Neural progenitor cell (in vitro differentiated cells): ENCODE measurements around the gene RAPH1. TPM values are rescaled to one million over a fixed set of nuclear protein-coding genes. Genes with fewer than 3 reads are reported as not detected.

Source experiments
- DNase-seq: peaks from one replicate; pipeline ENCODE4 v3.0.0-alpha.2; 2016; ENCODE audit warnings: low spot score
- H2AFZ ChIP-seq: fragments of 200-600 bp; sonication (generic); replicated peaks from 2 replicates; pipeline ENCODE4 v1.6.1; 2016; ENCODE audit warnings: antibody characterized with exemption
- H3F3A ChIP-seq: fragments of 200-600 bp; sonication (generic); 2 replicates; pipeline ENCODE4 v1.6.1; 2016; ENCODE audit warnings: antibody characterized with exemption, low read depth
- H3K27ac ChIP-seq: fragments of 200-600 bp; sonication (generic); 2 replicates; pipeline ENCODE4 v1.5.1; 2016; ENCODE audit warnings: mild to moderate bottlenecking
- H3K27me3 ChIP-seq: fragments of 200-600 bp; sonication (generic); 2 replicates; pipeline ENCODE4 v1.6.1; 2016; ENCODE audit warnings: mild to moderate bottlenecking, moderate library complexity
- H3K36me3 ChIP-seq: fragments of 200-600 bp; sonication (generic); 2 replicates; pipeline ENCODE4 v1.5.1; 2016
- H3K4me1 ChIP-seq: fragments of 200-600 bp; sonication (generic); 2 replicates; pipeline ENCODE4 v1.6.1; 2016; ENCODE audit warnings: mixed run types
- H3K4me2 ChIP-seq: fragments of 200-600 bp; sonication (generic); 2 replicates; pipeline ENCODE4 v1.6.1; 2016
- H3K4me3 ChIP-seq: fragments of 200-600 bp; sonication (generic); 2 replicates; pipeline ENCODE4 v1.5.1; 2016
- H3K79me2 ChIP-seq: fragments of 200-600 bp; sonication (generic); 2 replicates; pipeline ENCODE4 v1.6.1; 2016; ENCODE audit warnings: low read depth
- H3K9ac ChIP-seq: fragments of 200-600 bp; sonication (generic); 2 replicates; pipeline ENCODE4 v1.6.1; 2016
- H3K9me3 ChIP-seq: fragments of 200-600 bp; sonication (generic); 2 replicates; pipeline ENCODE4 v1.5.1; 2016; ENCODE audit warnings: low read depth
- H4K20me1 ChIP-seq: fragments of 200-600 bp; sonication (generic); 2 replicates; pipeline ENCODE4 v1.6.1; 2016; ENCODE audit warnings: low read depth
- H3K27ac Mint-ChIP-seq: 3 replicates; pipeline ENCODE4 v1.8.0; 2021; ENCODE audit warnings: mixed read lengths
- H3K27me3 Mint-ChIP-seq: 2 replicates; pipeline ENCODE4 v1.8.0; 2022; ENCODE audit warnings: low read depth, mild to moderate bottlenecking, inconsistent platforms, moderate library complexity, mixed read lengths; ENCODE audit not compliant: insufficient read depth
- H3K36me3 Mint-ChIP-seq: 3 replicates; pipeline ENCODE4 v1.8.0; 2021; ENCODE audit warnings: mixed read lengths
- H3K4me1 Mint-ChIP-seq: 3 replicates; pipeline ENCODE4 v1.8.0; 2021; ENCODE audit warnings: mixed read lengths
- H3K4me3 Mint-ChIP-seq: 3 replicates; pipeline ENCODE4 v1.8.0; 2021; ENCODE audit warnings: mild to moderate bottlenecking, moderate library complexity, mixed read lengths
- H3K9me3 Mint-ChIP-seq: 3 replicates; pipeline ENCODE4 v1.8.0; 2020; ENCODE audit warnings: mixed read lengths
- CTCF ChIP-seq: fragments of 200-600 bp; sonication (generic); IDR thresholded peaks from 2 replicates; pipeline ENCODE4 v1.5.1; 2017; ENCODE audit warnings: antibody characterized with exemption, mild to moderate bottlenecking
- EZH2 ChIP-seq: fragments of 200-600 bp; sonication (generic); IDR thresholded peaks from 2 replicates; pipeline ENCODE4 v1.6.1; 2017; ENCODE audit warnings: antibody characterized with exemption, mild to moderate bottlenecking, moderate library complexity
- EZH2phosphoT487 ChIP-seq: fragments of 200-600 bp; sonication (generic); IDR thresholded peaks from 2 replicates; pipeline ENCODE4 v1.6.1; 2017; ENCODE audit warnings: antibody characterized with exemption
- total RNA-seq: library from RNA; depleted of rRNA; stranded (reverse); fragments of >200 nt; gene quantifications from 2 replicates; pipeline ENCODE4 v1.2.3, GENCODE V29; 2015; ENCODE audit warnings: low replicate concordance

The RAPH1 gene
- total RNA-seq, 1 donor from 2014 or later = 11.2 TPM

DNA sequence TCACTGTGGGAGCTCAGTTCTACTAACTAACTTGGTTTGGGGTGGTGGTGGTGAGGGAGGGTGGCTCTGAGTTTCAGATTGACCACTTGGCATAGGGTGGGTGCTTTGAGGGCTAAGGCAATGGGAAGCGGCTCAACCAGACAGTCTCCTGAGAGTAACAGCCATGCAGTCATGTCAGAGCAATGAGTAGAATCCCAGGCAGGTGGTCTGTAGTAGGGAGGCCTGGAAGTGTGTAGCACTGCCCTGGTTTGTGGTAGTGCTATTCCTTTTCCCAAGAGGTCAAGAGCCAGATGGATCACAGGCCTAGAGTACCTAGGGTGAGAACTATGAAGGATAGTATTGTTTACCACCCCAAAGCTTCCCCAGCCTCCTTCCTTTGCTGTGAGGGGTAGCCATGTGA lies 18.7 kb upstream of the RAPH1 start:
- Mint-ChIP-seq H3K4me3 (no peak overlapping the region), H3K9me3 (no peaks in the 10 kb centered on the region), H3K4me1 (no peaks in the 10 kb centered on the region), H3K36me3 (no peaks in the 10 kb centered on the region), H3K27ac (peak overlapping the region; percentile 42), H3K27me3 (peaks cover 4% of the 10 kb centered on the region)
- H3F3A ChIP-seq = no peaks in the 10 kb centered on the region
- H4K20me1 ChIP-seq = no peaks in the 10 kb centered on the region
- no peaks in the 10 kb centered on the region for H3K9me3 ChIP-seq
- no peaks in the 10 kb centered on the region for H3K36me3 ChIP-seq
- H3K9ac ChIP-seq = no peak overlapping the region
- H3K79me2 ChIP-seq = no peaks in the 10 kb centered on the region
- H2AFZ ChIP-seq = no peak overlapping the region
- H3K27ac ChIP-seq = no peak overlapping the region
- no peak overlapping the region for H3K4me2 ChIP-seq
- TF ChIP-seq EZH2phosphoT487 (no peak), EZH2 (no peak), CTCF (no peak)
- DNase-seq = no peak
- H3K4me3 ChIP-seq = no peak overlapping the region
- no peaks in the 10 kb centered on the region for H3K27me3 ChIP-seq
- H3K4me1 ChIP-seq = no peaks in the 10 kb centered on the region

DNA sequence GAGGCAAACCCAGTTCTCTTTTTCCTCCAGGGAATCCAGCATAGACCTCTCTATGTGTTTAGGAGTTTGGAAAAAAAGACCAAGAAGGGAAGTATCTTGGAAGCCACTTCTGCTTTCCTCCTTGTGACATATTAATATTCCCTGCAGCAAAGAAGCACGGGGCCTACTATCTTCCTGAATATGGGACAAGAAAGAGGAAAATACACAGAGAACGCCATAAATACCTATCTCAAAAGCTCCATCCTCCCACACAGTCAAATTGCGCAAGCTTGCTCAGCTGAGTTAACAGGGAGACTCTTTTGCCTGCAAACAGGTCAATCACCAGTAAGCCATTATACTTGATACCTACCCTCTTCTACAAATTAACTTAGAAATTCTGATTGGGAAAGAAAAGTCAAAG lies 16.7 kb upstream of the RAPH1 start:
- no peak overlapping the region for H2AFZ ChIP-seq

GRCh38 chr2:203550266-203550665 lies 15.2 kb upstream of the RAPH1 start:
- no peak overlapping the region for H3K4me3 ChIP-seq
- no peak overlapping the region for H3K4me2 ChIP-seq
- no peaks in the 10 kb centered on the region for H3K9me3 ChIP-seq
- no peaks in the 10 kb centered on the region for H4K20me1 ChIP-seq
- Mint-ChIP-seq H3K27me3 (no peaks in the 10 kb centered on the region), H3K36me3 (no peaks in the 10 kb centered on the region), H3K4me1 (no peaks in the 10 kb centered on the region), H3K9me3 (no peaks in the 10 kb centered on the region), H3K27ac (no peak overlapping the region), H3K4me3 (no peak overlapping the region)
- no peak overlapping the region for H2AFZ ChIP-seq
- H3F3A ChIP-seq = no peaks in the 10 kb centered on the region
- no peaks in the 10 kb centered on the region for H3K79me2 ChIP-seq
- no peak for TF ChIP-seq EZH2phosphoT487
- TF ChIP-seq CTCF = no peak
- TF ChIP-seq EZH2 = no peak
- no peaks in the 10 kb centered on the region for H3K27me3 ChIP-seq
- no peak overlapping the region for H3K9ac ChIP-seq
- DNase-seq = no peak
- no peaks in the 10 kb centered on the region for H3K36me3 ChIP-seq
- H3K4me1 ChIP-seq = no peaks in the 10 kb centered on the region
- no peak overlapping the region for H3K27ac ChIP-seq

More for the DNA sequence above, 16.7 kb upstream of the RAPH1 start:
- Histone ChIP-seq H3K4me3 (no peak overlapping the region), H3K27ac (no peak overlapping the region), H4K20me1 (no peaks in the 10 kb centered on the region), H3K4me1 (no peaks in the 10 kb centered on the region), H3K27me3 (no peaks in the 10 kb centered on the region), H3K36me3 (no peaks in the 10 kb centered on the region), H3K9me3 (no peaks in the 10 kb centered on the region), H3K9ac (no peak overlapping the region), H3K4me2 (no peak overlapping the region), H3K79me2 (no peaks in the 10 kb centered on the region), H3F3A (no peaks in the 10 kb centered on the region)
- Mint-ChIP-seq H3K27ac (no peak overlapping the region), H3K9me3 (no peaks in the 10 kb centered on the region), H3K4me1 (no peaks in the 10 kb centered on the region), H3K4me3 (no peak overlapping the region), H3K36me3 (no peaks in the 10 kb centered on the region), H3K27me3 (peaks cover 4% of the 10 kb centered on the region)
- TF ChIP-seq EZH2 = no peak
- TF ChIP-seq EZH2phosphoT487 = no peak
- no peak for TF ChIP-seq CTCF
- no peak for DNase-seq

DNA sequence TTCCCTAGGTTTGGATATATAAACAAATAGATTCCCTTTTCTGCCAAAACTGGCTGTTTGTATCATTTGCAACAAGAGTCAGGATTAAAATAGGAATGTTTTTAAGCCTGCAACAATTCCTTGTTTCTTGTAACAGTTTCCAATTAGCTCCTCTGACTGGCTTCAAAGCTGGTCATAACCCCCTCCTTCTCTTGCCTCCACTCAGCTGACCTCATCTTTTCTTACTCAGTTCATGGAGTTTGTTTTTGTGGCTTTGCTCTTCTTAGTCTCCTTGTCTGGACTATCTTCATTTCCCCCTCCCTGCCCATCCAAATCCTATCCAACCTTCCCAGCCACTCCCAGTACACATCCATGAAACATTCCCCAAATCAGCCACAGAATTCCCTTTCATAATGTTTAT lies 14.3 kb upstream of the RAPH1 start:
- H3K27me3 Mint-ChIP-seq = no peaks in the 10 kb centered on the region
- no peaks in the 10 kb centered on the region for H3K9me3 Mint-ChIP-seq
- Histone ChIP-seq H3K4me3 (no peak overlapping the region), H3K9me3 (no peaks in the 10 kb centered on the region), H3K36me3 (no peaks in the 10 kb centered on the region), H3K27ac (no peak overlapping the region), H2AFZ (no peak overlapping the region), H3K4me2 (no peak overlapping the region), H3K79me2 (no peaks in the 10 kb centered on the region), H3K9ac (no peak overlapping the region), H3K4me1 (no peaks in the 10 kb centered on the region), H4K20me1 (no peaks in the 10 kb centered on the region), H3K27me3 (no peaks in the 10 kb centered on the region), H3F3A (no peaks in the 10 kb centered on the region)
- no peak overlapping the region for H3K27ac Mint-ChIP-seq
- DNase-seq = no peak
- no peak for TF ChIP-seq EZH2phosphoT487
- no peak for TF ChIP-seq CTCF
- no peak for TF ChIP-seq EZH2
- no peaks in the 10 kb centered on the region for H3K36me3 Mint-ChIP-seq
- no peaks in the 10 kb centered on the region for H3K4me1 Mint-ChIP-seq
- H3K4me3 Mint-ChIP-seq = no peak overlapping the region
